ENCODE data around the gene FKTN. TPM values are rescaled to one million over a fixed set of nuclear protein-coding genes. Genes with fewer than 3 reads are reported as not detected.
"Not testable (repeated sequence)": the region's sequence is repeated elsewhere in the genome, so short reads cannot be mapped to it uniquely, and the experiment has no call there.

Gene FKTN
- total and polyA plus RNA-seq, 2 donors (not counting 1 experiment from before 2014, with no cell fraction given), result 5.3 to 16.2 TPM

DNA sequence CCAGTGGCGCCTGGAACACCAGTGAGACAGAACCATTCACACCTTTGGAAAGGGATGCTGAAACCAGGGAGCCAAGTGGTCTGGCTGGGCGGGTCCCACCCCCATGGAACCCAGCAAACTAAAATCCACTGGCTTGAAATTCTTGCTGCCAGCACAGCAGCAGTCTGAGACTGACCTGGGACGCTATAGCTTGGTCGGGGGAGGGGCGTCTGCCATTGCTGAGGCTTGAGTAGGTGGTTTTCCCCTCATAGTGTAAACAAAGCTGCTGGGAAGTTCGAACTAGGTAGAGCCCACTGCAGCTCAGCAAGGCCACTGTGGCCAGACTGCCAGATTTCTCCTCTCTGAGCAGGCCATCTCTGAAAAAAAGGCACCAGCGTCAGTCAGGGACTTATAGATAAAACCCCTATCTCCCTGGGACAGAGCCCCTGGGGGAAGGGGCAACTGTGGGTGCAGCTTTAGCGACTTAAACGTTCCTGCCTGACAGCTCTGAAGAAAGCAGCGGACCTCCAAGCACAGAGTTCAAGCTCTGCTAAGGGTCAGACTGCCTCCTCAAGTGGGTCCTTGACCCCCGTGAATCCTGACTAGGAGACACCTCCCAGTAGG, 42.0 kb upstream of the FKTN start:
- no peaks in the 10 kb centered on the region for H3K9me3 Mint-ChIP-seq (ENCODE audit: insufficient read depth)
- 98% methylated on average over 11 of the region's 11 CpGs for WGBS (ENCODE audit: insufficient coverage)
- no peaks in the 10 kb centered on the region for H3K9me3 ChIP-seq (ENCODE audit: control extremely low read depth in 1 of 3, control insufficient read depth in 2 of 3, insufficient read depth in 1 of 3, low read length in 2 of 3)
- H3K27me3 ChIP-seq (replicated peaks in 1 of 4; ENCODE audit: control extremely low read depth in 1 of 4, control insufficient read depth in 3 of 4, insufficient read depth in 4 of 4, low read length in 3 of 4), result no peaks in the 10 kb centered on the region
- CTCF ChIA-PET, result no interaction called here
- H3K4me3 ChIP-seq (ENCODE audit: control extremely low read depth in 1 of 5, extremely low read depth in 1 of 5, insufficient read depth in 1 of 5, low read depth in 2 of 5, low read length in 4 of 5), result no peak overlapping the region
- H3K4me1 ChIP-seq (ENCODE audit: control insufficient read depth in 2 of 2, insufficient read depth in 2 of 2, low read length in 2 of 2), result no peaks in the 10 kb centered on the region
- H3K4me3 Mint-ChIP-seq, result no peak overlapping the region
- no peaks in the 10 kb centered on the region for H3K79me2 ChIP-seq (ENCODE audit: control insufficient read depth, insufficient read depth, low read length)
- H3K27ac Mint-ChIP-seq, result no peak overlapping the region
- ATAC-seq (ENCODE audit: low read depth), result no peak
- H3K4me1 Mint-ChIP-seq, result no peaks in the 10 kb centered on the region
- no peak for TF ChIP-seq EZH2 (IDR thresholded peaks at IDR 0.05; ENCODE audit: borderline replicate concordance, insufficient read depth, low read depth, low read length, poor library complexity, severe bottlenecking)
- TF ChIP-seq, protein P1, sequence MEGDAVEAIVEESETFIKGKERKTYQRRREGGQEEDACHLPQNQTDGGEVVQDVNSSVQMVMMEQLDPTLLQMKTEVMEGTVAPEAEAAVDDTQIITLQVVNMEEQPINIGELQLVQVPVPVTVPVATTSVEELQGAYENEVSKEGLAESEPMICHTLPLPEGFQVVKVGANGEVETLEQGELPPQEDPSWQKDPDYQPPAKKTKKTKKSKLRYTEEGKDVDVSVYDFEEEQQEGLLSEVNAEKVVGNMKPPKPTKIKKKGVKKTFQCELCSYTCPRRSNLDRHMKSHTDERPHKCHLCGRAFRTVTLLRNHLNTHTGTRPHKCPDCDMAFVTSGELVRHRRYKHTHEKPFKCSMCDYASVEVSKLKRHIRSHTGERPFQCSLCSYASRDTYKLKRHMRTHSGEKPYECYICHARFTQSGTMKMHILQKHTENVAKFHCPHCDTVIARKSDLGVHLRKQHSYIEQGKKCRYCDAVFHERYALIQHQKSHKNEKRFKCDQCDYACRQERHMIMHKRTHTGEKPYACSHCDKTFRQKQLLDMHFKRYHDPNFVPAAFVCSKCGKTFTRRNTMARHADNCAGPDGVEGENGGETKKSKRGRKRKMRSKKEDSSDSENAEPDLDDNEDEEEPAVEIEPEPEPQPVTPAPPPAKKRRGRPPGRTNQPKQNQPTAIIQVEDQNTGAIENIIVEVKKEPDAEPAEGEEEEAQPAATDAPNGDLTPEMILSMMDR (IDR thresholded peaks at IDR 0.05), result no peak
- POLR2A ChIA-PET, result no interaction called here
- no peaks in the 10 kb centered on the region for H3K27me3 Mint-ChIP-seq
- no peaks in the 10 kb centered on the region for H4K20me1 ChIP-seq (ENCODE audit: control insufficient read depth, insufficient read depth, low read length, poor library complexity, severe bottlenecking)
- H3K36me3 ChIP-seq (replicated peaks in 1 of 2; ENCODE audit: control extremely low read depth in 1 of 2, control insufficient read depth in 1 of 2, extremely low read depth in 1 of 2, insufficient read depth in 2 of 2, low read length in 1 of 2), result no peaks in the 10 kb centered on the region
- no peak overlapping the region for H3K9ac ChIP-seq (ENCODE audit: low read length)
- H2AFZ ChIP-seq (ENCODE audit: insufficient read depth, low read depth, low read length, poor library complexity, severe bottlenecking), result no peak overlapping the region
- DNase-seq, result no peak
- no peak overlapping the region for H3K27ac ChIP-seq (ENCODE audit: low read length in 2 of 2)
- intact Hi-C loops (cut with micrococcal nuclease), result no loop called here
- H3K4me2 ChIP-seq (replicated peaks; ENCODE audit: low read depth, low read length, poor library complexity, severe bottlenecking), result no peak overlapping the region

DNA sequence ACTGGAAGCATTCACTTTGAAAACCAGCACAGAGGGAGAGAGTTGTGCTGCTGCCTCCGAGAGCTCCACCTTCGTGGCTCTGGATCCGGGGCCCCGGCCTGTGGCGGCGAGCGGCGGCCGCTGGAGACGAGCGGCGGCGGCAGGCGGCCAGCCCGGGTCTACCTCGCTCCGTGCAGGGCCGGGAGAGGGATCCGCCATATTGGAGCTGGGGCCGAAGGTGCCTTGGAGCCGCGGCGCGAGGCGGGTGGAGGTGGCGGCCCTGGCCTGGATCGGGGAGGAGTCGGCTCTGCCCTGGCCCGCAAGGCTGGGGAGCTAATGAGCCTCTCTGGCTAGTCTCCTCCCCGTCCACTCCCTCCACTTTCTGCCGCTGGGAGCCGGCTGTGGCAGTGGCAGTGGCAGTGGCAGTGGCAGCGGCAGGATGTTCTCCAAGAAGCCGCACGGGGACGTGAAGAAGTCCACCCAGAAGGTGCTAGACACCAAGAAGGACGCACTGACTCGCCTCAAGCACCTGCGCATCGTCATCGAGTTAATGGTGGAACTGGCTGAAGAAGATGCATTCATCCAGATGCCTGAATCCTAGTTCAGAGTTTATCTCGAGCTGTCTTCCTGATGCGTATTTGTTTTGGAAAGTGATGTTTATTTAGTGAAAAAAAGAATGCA, 38.1 kb upstream of the FKTN start:
- H3K9me3 Mint-ChIP-seq (ENCODE audit: insufficient read depth), result not testable (repeated sequence)

DNA sequence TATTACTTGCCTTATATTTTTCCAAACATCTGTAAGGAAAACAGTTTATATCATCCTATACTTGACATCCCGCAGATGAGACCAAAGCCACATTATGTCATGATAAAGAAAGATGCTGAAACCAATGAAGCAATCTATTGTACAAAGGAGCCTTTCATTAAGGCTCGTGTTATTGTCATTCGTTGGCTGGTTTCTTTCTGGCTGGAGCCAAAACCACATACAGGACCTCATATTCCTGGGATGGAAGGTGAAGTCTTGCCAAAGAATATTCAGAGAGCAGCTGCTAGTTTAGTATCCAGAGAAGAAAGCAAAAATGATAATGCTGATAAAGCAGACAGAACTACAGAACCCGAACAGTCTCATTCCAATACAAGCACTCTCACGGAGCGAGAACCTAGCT, 36.9 kb upstream of the FKTN start:
- H3K36me3 ChIP-seq (replicated peaks in 1 of 2; ENCODE audit: control extremely low read depth in 1 of 2, control insufficient read depth in 1 of 2, extremely low read depth in 1 of 2, insufficient read depth in 2 of 2, low read length in 1 of 2); H3K4me1 Mint-ChIP-seq; H3K27ac ChIP-seq (ENCODE audit: low read length in 2 of 2); POLR2A ChIA-PET; H3K4me1 ChIP-seq (ENCODE audit: control insufficient read depth in 2 of 2, insufficient read depth in 2 of 2, low read length in 2 of 2); H3K9ac ChIP-seq (ENCODE audit: low read length); H3K9me3 ChIP-seq (ENCODE audit: control extremely low read depth in 1 of 3, control insufficient read depth in 2 of 3, insufficient read depth in 1 of 3, low read length in 2 of 3); H3K27me3 ChIP-seq (replicated peaks in 1 of 4; ENCODE audit: control extremely low read depth in 1 of 4, control insufficient read depth in 3 of 4, insufficient read depth in 4 of 4, low read length in 3 of 4); H3K27me3 Mint-ChIP-seq; H3K4me2 ChIP-seq (replicated peaks; ENCODE audit: low read depth, low read length, poor library complexity, severe bottlenecking); H4K20me1 ChIP-seq (ENCODE audit: control insufficient read depth, insufficient read depth, low read length, poor library complexity, severe bottlenecking); ATAC-seq (ENCODE audit: low read depth); intact Hi-C loops (cut with micrococcal nuclease); H3K4me3 Mint-ChIP-seq; H3K4me3 ChIP-seq (ENCODE audit: control extremely low read depth in 1 of 5, extremely low read depth in 1 of 5, insufficient read depth in 1 of 5, low read depth in 2 of 5, low read length in 4 of 5); H2AFZ ChIP-seq (ENCODE audit: insufficient read depth, low read depth, low read length, poor library complexity, severe bottlenecking); DNase-seq; H3K27ac Mint-ChIP-seq; H3K79me2 ChIP-seq (ENCODE audit: control insufficient read depth, insufficient read depth, low read length); H3K9me3 Mint-ChIP-seq (ENCODE audit: insufficient read depth); CTCF ChIA-PET: not testable (repeated sequence)
- no CpG with 5 or more reads among the region's 6 CpGs for WGBS (ENCODE audit: insufficient coverage)

More for the DNA sequence above, 38.1 kb upstream of the FKTN start:
- ATAC-seq (ENCODE audit: low read depth) (peak; percentile 97), DNase-seq (peak; percentile 55)
- intact Hi-C loops (cut with micrococcal nuclease); H3K9ac ChIP-seq (ENCODE audit: low read length); H3K4me2 ChIP-seq (replicated peaks; ENCODE audit: low read depth, low read length, poor library complexity, severe bottlenecking); CTCF ChIA-PET; H4K20me1 ChIP-seq (ENCODE audit: control insufficient read depth, insufficient read depth, low read length, poor library complexity, severe bottlenecking); H3K4me3 Mint-ChIP-seq; H3K4me1 ChIP-seq (ENCODE audit: control insufficient read depth in 2 of 2, insufficient read depth in 2 of 2, low read length in 2 of 2); H2AFZ ChIP-seq (ENCODE audit: insufficient read depth, low read depth, low read length, poor library complexity, severe bottlenecking); H3K27me3 Mint-ChIP-seq; H3K27me3 ChIP-seq (replicated peaks in 1 of 4; ENCODE audit: control extremely low read depth in 1 of 4, control insufficient read depth in 3 of 4, insufficient read depth in 4 of 4, low read length in 3 of 4); H3K4me1 Mint-ChIP-seq; H3K9me3 ChIP-seq (ENCODE audit: control extremely low read depth in 1 of 3, control insufficient read depth in 2 of 3, insufficient read depth in 1 of 3, low read length in 2 of 3); H3K79me2 ChIP-seq (ENCODE audit: control insufficient read depth, insufficient read depth, low read length); POLR2A ChIA-PET; H3K27ac Mint-ChIP-seq; H3K36me3 ChIP-seq (replicated peaks in 1 of 2; ENCODE audit: control extremely low read depth in 1 of 2, control insufficient read depth in 1 of 2, extremely low read depth in 1 of 2, insufficient read depth in 2 of 2, low read length in 1 of 2): not testable (repeated sequence)
- Histone ChIP-seq H3K4me3 (ENCODE audit: control extremely low read depth in 1 of 5, extremely low read depth in 1 of 5, insufficient read depth in 1 of 5, low read depth in 2 of 5, low read length in 4 of 5) (peak overlapping the region in 3 of 5 experiments; percentile 17 to 45 (median 27)), H3K27ac (ENCODE audit: low read length in 2 of 2) (peak overlapping the region in 1 of 2 donors; percentile 34)
- WGBS (ENCODE audit: insufficient coverage), result 98% methylated on average over 30 of the region's 43 CpGs
